SK-N-DZ (cell line): Measurements from ENCODE around the gene ARSJ. TPM values are rescaled to one million over a fixed set of nuclear protein-coding genes. Genes with fewer than 3 reads are reported as not detected.
"Not testable (repeated sequence)": the region's sequence is repeated elsewhere in the genome, so short reads cannot be mapped to it uniquely, and the experiment has no call there.

Source experiments
- DNase-seq: peaks from one replicate; pipeline ENCODE4 v3.0.0-alpha.2; 2015; ENCODE audit warnings: low spot score
- polyA plus RNA-seq, 2 experiments: library from polyadenylated mRNA; depleted of rRNA; stranded (reverse); fragments of >200 nt; gene quantifications; 2 replicates each; pipeline ENCODE4 v1.2.3, GENCODE V29; 2014

The ARSJ gene
- not detected in 2 replicates for polyA plus RNA-seq (2014; cell fraction: cytosol; rRNA removed)
- polyA plus RNA-seq (2014; cell fraction: nucleus; rRNA removed), result not detected in 2 replicates

DNA sequence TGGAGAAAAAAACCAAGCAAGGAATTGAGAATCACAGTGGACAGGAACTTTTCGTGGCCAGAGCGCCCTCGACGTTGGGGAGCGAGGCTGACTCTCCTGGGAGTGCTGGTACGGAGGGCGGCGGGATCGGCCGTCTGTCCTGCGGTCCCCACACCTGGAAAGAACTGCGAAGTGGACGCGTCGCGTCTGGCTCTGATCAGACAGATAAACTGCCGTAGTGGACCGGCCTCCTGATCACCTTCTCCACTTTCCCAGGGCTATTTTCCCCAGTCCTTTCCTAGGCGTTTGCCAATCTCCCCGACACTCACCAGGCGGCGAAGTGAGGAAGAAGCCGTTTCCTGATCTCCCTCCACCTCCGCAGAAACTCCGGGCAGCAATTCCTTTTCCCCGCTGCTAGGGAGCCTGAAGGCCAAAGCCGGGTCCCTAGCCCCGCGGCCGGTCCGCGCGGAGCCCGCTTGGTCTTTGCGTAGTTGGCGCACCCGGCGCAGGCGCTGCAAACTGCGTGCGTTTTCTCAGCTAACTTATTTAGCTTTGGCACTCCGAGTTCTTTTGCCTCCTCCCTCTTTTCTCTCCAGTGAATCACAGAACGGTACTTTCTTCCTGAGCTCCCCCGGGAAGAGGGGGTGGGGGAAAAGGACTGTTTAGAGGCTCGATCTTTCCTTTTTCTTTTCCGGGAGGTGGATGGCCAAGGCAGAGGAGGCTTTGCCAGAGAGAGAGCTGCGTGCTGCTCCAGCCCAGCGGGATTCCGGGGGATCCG, at the start of gene ARSJ:
Gene ARSJ, minus strand, starts transcription at position 500 of the 757 bp plus-strand sequence. CDS start 813 bp downstream, outside the sequence.
- peak; percentile 1 for DNase-seq

- no peak for DNase-seq
These were observed 48.6 kb upstream of the ARSJ start for GRCh38 chr4:114028071-114028470.

DNA sequence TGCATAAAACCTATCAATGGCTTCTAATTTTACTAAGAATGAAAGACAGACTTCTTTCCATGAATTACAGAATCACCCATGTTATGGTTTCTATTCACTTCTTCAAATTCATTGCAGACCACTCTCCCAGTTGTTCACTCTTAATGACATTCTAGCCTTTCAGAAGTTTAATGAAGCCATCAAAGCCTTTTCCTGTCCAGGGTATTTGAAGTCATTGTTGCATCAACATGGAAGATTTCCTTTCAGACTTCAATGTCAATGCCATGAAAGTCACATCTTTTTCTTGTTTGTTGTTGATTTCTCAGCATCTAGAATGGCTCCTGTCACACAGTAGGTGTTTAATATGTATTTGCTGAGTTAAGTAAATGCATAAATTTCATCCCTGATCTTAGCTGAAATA, 48.1 kb upstream of the ARSJ start:
- DNase-seq, result no peak

DNA sequence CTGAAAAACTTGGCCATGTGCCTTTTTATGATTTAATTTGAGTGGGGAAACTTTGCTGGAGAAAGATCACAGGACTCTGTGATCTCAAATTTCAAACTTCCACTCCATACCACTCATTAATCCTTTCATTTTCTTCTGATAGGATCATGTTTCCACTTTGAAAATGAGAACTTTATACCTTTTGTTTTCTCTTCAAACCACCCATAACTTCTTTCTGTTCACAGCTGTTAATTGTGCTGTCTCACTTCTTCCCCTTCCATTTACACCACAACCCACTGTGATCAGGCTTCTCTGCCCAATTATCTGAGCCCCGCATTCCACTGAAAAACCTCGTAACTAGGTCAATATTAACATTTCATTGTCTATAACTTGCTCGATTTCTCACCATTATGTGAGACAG, 47.0 kb upstream of the ARSJ start:
- no peak for DNase-seq

DNA sequence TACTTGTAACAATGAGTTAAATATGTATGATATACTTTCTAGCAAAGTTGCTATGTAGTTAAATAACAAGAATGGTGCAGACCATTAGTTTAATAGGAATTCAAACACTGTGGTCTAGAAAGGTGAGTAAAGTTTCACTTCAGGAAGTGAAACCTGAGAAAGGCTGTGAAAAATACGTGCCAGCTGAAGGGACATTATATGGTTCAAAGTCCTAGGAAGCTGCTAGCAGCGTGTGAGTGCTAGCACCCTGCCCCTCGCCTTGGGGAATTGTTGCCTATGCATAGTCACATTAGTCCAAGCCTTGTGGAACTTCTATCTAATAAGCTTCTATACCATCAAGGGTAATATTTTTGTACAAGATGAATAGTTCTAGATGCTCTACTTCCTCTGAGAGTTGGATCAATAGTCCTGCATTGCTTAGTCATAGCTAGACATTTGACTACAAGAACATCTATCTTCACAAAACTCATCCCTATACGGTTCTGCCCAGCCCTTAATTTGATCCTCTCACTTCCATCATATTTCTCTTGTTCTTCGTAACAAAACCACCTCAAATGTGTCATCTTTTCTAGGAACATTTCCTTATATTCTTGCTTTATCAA, 45.8 kb upstream of the ARSJ start:
- no peak for DNase-seq

DNA sequence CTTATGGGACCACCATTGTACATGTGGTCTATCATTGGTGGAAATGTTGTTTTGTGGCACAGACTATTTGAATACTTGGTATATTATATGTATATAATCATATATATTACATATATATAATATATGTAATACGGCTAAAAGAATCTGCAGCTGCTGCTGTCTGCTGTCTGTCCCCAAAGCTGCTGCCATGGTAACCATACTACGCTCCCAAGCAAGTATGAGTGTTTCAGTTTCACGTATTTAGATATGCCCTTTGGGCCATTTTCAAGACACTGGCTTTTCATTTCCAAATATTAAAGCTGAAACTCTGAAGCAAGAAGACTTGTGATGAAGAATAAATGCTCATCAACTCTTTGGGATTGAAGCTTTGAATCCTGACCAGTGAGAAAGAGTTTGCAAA, 42.0 kb upstream of the ARSJ start:
- DNase-seq, result no peak

DNA sequence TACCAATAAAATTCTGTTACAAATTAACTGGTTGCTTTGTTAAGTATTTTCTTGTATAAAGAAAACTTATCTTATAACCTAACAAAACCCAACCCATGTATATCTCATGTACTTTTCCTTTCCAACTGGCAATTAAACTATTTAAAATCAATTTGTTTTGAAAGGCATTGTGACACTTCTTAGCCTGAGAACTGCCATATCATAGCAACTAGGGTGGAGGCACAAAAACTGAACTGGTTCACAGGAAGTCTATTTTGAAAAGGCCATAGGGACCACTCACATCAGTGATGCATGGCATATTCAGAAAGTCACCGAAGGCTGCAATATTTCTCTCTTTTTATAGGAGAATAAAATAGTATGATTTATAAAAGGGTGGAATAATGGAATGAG, 40.5 kb upstream of the ARSJ start:
- no peak for DNase-seq

DNA sequence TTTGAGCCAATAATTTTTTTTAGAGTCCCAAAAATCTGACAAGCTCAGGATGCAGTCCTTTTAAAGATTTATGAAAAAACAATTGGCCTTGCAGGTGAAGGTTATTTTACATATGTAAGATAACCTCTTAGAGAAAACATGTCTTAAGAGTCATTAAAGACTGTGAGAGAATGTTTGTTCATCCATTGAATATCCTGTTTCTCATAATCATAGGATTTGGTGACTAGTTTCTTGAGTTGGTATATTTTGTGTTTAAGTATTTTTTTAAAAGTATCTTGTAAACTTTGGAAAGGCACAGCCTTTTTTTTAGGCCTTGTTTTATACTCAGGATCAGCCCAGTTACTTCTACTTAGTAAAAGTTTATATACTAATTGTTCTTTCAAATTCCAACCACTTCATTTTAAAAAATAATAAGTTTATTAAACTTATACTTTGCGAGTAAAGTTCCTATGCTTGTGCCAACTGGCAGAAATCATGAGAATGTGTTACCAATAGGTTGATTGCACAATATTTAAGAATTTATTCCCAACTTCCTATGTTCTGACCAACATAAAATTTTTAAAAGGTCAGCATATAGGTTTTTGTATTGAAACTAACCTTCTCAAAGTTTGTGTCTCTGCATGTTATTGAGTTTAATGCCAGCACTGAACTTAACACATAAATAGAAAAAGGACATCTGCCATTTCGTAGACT, 40.0 kb upstream of the ARSJ start:
- no peak for DNase-seq

- DNase-seq, result no peak
These were observed 37.9 kb upstream of the ARSJ start for GRCh38 chr4:114017120-114017917.

DNA sequence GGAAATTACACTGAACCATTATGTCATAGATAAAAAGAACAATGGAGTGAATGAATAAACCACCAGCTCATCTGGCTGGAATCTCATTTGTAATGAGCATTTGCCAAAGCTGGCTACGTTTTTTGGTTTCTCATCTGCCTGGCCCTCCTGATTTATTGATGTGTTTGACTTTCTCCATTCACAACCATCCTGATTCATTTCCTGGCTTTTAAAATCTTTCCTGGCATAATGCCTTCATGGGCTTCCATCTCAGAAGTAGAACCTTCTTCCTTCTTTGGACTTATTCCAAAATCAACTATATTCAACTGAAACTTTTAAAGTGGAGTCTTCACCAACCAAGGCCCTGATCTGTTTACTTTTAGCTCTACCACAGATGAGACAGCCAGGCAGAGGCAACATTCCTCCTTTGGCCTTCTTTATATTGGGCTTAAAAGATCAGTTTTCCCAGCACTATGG, 36.0 kb upstream of the ARSJ start:
- DNase-seq, result no peak

DNA sequence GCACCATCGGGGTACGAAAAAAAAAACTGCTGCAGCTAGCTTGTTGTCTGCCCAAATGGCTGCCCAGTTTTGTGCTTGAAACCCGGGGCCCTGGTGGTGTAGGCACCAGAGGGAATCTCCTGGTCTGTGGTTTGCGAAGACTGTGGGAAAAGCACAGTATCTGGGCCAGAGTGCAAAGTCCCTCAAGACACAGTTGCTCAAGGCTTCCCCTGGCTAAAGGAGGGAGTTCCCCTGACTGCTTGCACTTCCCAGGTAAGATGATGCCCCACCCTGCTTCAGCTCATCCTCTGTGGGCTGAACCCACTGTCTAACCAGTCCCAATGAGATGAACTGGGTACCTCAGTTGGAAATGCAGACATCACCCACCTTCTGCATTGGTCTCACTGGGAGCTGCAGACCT, 33.8 kb upstream of the ARSJ start:
- DNase-seq, result not testable (repeated sequence)

DNA sequence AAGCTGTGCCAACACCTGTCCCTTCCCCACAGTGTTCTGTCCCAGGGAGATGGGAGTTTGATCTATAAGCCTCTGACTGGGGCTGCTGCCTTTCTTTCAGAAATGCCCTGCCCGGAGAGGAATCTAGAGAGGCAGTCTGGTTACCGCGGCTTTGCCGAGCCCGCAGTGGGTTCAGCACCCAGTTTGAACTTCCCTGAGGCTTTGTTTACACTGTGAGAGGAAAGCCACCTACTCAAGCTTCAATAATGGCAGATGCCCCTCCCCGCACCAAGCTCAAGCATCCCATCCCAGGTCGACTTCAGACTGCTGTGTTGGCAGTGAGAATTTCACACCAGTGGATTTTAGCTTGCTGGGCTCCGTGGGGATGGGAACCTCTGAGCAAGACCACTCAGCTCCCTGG, 33.3 kb upstream of the ARSJ start:
- DNase-seq, result no peak

DNA sequence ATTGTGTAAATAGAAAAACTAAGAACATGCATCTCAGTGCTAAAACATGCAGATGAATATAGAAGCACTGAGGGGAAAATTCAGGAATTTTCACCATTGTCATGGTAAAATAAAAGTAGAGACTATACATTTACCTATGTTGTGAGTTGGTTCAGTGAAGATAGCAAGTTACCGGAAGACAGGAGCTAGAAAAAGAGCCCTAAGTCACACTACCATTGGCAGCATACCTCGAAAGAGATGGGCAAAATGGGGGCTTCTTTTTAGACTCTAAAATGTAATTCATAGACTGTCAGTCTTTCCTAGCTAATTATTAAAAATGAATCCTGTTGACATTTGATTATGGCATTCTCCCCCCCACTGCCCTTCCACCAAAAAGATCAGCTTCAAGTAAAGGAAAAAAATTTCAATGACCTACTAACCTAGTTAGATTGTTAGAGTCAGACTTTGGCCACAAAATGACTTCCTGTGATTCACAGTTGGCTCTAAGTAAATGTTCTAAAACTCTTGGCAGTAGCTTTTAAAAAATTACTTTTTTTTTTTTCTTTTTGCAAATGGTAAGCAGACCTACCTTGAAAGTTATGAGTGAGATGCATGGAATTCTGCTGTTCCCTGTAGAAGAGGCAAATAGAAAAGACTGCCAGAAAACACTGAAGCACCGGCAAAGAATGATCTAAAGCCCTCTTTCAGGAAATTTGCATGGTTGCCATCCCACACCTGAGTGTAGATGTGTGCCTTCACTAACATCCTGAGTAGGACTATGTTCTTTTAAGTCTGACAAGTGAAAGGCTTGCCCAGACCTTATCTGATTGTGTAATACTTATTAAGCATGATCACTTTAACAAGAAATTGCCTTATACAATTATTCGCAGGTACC, 26.4 kb upstream of the ARSJ start:
- no peak for DNase-seq

DNA sequence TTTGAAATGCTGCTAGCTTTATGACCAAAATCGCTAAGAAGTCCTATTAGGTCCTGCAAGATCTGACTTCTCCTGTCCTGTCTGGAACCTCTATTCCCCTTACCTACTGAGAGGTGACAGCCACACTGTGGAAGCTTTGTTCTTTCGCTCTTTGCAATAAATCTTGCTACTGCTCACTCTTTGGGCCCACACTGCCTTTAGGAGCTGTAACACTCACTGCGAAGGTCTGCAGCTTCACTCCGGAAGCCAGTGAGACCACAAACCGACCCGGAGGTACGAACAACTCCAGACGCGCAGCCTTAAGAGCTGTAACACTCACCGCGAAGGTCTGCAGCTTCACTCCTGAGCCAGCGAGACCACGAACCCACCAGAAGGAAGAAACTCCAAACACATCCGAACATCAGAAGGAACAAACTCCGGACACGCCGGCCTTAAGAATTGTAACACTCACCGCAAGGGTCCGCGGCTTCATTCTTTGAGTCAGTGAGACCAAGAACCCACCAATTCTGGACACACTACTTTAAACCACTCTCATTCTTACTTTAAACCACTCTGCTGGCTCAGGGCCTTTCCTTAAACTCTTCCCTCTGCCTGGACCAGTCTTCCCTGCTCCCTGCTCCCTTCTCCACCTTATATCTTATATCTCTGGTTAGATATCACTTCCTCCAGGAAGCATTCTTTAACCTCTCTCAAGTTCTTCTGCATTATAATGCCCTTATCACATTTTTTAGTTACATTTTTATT, 25.2 kb upstream of the ARSJ start:
- DNase-seq, result not testable (repeated sequence)

- no peak for DNase-seq
These were observed 19.1 kb upstream of the ARSJ start for GRCh38 chr4:113998531-113998930.

- no peak for DNase-seq
These were observed 18.6 kb upstream of the ARSJ start for GRCh38 chr4:113998079-113998478.

- no peak for DNase-seq
These were observed 17.8 kb upstream of the ARSJ start for GRCh38 chr4:113997206-113997605.

- DNase-seq, result no peak
These were observed 17.2 kb upstream of the ARSJ start for GRCh38 chr4:113996599-113997177.

DNA sequence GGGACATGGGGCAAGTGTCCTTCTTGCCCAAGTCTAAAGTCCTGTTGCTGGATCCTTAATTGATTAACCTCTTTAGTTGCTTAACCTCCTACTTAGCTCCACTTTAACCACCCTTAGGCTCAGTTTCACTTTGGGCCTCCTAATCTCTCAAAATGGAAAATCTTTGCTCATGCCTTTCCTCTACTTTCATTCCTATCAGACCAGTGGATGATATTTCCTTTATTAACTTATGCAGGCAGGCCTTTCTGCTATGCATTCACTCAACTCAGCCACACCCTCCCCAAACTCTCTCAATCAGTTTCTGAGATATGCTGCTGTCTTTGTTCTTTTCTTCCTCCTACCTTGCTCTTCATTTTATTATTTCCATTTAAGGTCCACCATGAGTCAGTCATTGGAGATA, 14.4 kb upstream of the ARSJ start:
- no peak for DNase-seq

DNA sequence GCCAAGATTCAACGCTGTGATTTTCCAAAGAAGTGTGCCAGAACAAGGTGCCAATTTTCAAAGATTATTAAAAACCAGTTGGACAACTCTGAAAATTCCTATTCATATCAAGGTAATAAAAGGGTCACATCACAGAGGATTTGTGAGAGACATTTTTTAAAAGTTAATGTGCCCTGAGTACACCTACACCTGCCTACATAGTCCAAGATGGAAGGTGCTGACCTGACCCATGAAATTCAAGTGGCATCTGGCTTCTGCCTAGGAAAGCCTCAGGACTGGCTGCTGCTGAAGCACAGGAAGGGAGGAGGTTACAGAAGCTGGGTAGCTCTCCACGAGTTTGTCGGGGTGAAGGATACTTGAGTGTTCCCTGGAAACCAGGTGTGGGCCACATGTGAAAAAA, 11.4 kb upstream of the ARSJ start:
- DNase-seq, result no peak
